Measurements from ENCODE around the gene PHTF2.

The PHTF2 gene

GRCh38 chr7:77917500-77918262, 119.1 kb downstream of the PHTF2 start:
- no peak for DNase-seq (ENCODE audit: low read depth in 1 of 2, low spot score in 1 of 2)
- Histone ChIP-seq H3K4me3 (replicated peaks; ENCODE audit: insufficient read depth, low read length) (no peak overlapping the region), H3K27me3 (ENCODE audit: insufficient read depth, poor library complexity, severe bottlenecking) (no peaks in the 10 kb centered on the region), H3K27ac (replicated peaks) (no peak overlapping the region)
- TF ChIP-seq SPI1 (IDR thresholded peaks at IDR 0.05; ENCODE audit: borderline replicate concordance, low read depth) (no peak), GABPA (IDR thresholded peaks at IDR 0.05; ENCODE audit: low read depth) (no peak), POLR2AphosphoS5 (IDR thresholded peaks at IDR 0.05; ENCODE audit: low read depth) (no peak), REST (IDR thresholded peaks at IDR 0.05; ENCODE audit: insufficient replicate concordance, low read depth) (no peak)

GRCh38 chr7:77918676-77919075, 120.1 kb downstream of the PHTF2 start:
- Histone ChIP-seq H3K27me3 (ENCODE audit: insufficient read depth, poor library complexity, severe bottlenecking) (no peaks in the 10 kb centered on the region), H3K27ac (replicated peaks) (no peak overlapping the region), H3K4me3 (replicated peaks; ENCODE audit: insufficient read depth, low read length) (no peak overlapping the region)
- no peak for TF ChIP-seq GABPA (IDR thresholded peaks at IDR 0.05; ENCODE audit: low read depth)
- TF ChIP-seq SPI1 (IDR thresholded peaks at IDR 0.05; ENCODE audit: borderline replicate concordance, low read depth) = no peak
- no peak for TF ChIP-seq CTCF (IDR thresholded peaks at IDR 0.05; ENCODE audit: insufficient read depth, low read length)
- TF ChIP-seq REST (IDR thresholded peaks at IDR 0.05; ENCODE audit: insufficient replicate concordance, low read depth) = no peak
- no peak for TF ChIP-seq POLR2AphosphoS5 (IDR thresholded peaks at IDR 0.05; ENCODE audit: low read depth)
- no peak for DNase-seq (ENCODE audit: low read depth in 1 of 2, low spot score in 1 of 2)

- H3K4me3 ChIP-seq (replicated peaks; ENCODE audit: insufficient read depth, low read length) = no peak overlapping the region
- no peak for DNase-seq (ENCODE audit: low read depth in 1 of 2, low spot score in 1 of 2)
- TF ChIP-seq SPI1 (IDR thresholded peaks at IDR 0.05; ENCODE audit: borderline replicate concordance, low read depth) (no peak), GABPA (IDR thresholded peaks at IDR 0.05; ENCODE audit: low read depth) (no peak), POLR2AphosphoS5 (IDR thresholded peaks at IDR 0.05; ENCODE audit: low read depth) (no peak), REST (IDR thresholded peaks at IDR 0.05; ENCODE audit: insufficient replicate concordance, low read depth) (no peak), CTCF (IDR thresholded peaks at IDR 0.05; ENCODE audit: insufficient read depth, low read length) (no peak)
- no peaks in the 10 kb centered on the region for H3K27me3 ChIP-seq (ENCODE audit: insufficient read depth, poor library complexity, severe bottlenecking)
- no peak overlapping the region for H3K27ac ChIP-seq (replicated peaks)
Observed at GRCh38 chr7:77923419-77923818, 124.8 kb downstream of the PHTF2 start.
